Measurements from ENCODE around the gene DSC2. TPM values are rescaled to one million over a fixed set of nuclear protein-coding genes. Genes with fewer than 3 reads are reported as not detected.

Gene DSC2
- total RNA-seq, 1 experiment from 2014 or later: 33.4 TPM

- H3K9me3 ChIP-seq (ENCODE audit: control insufficient read depth in 1 of 2, insufficient read depth in 1 of 2, low read depth in 1 of 2, low read length in 2 of 2): no peaks in the 10 kb centered on the region
- H4K20me1 ChIP-seq (ENCODE audit: insufficient read depth): no peaks in the 10 kb centered on the region
- ChIA-PET RAD21 (ENCODE audit: low non-redundant PET in 1 of 2, low total read pairs in 2 of 2, uncharacterized antibody in 2 of 2, unreplicated experiment in 2 of 2) (no interaction called here), POLR2A (no interaction called here), CTCF (no interaction called here)
- intact Hi-C loops (cut with micrococcal nuclease): no loop called here
- H3K9ac ChIP-seq (ENCODE audit: low read length): no peak overlapping the region
- DNase-seq (ENCODE audit: low read depth, low spot score) (no peak), ATAC-seq (no peak)
- no peaks in the 10 kb centered on the region for H3K36me3 ChIP-seq (ENCODE audit: control insufficient read depth in 1 of 2, insufficient read depth in 2 of 2, low read length in 2 of 2)
- H3K79me2 ChIP-seq (ENCODE audit: insufficient read depth, low read length): no peaks in the 10 kb centered on the region
- no peak overlapping the region for H2AFZ ChIP-seq (ENCODE audit: low read depth, low read length, poor library complexity, severe bottlenecking)
- TF ChIP-seq CBX3 (IDR thresholded peaks at IDR 0.05; ENCODE audit: low read depth) (no peak), TCF7L2 (IDR thresholded peaks at IDR 0.05; ENCODE audit: borderline replicate concordance, extremely low read depth, insufficient read depth, insufficient read length) (no peak), SRF (IDR thresholded peaks at IDR 0.05; ENCODE audit: low read depth) (no peak), EZH2 (IDR thresholded peaks at IDR 0.05) (no peak), ELF1 (IDR thresholded peaks at IDR 0.05; ENCODE audit: borderline replicate concordance, low read depth) (no peak), EGR1 (IDR thresholded peaks at IDR 0.05; ENCODE audit: low read depth) (no peak), EZH2phosphoT487 (IDR thresholded peaks at IDR 0.05; ENCODE audit: borderline replicate concordance) (no peak), SIN3A (IDR thresholded peaks at IDR 0.05; ENCODE audit: low read depth) (no peak), REST (IDR thresholded peaks at IDR 0.05; ENCODE audit: low read depth) (no peak), ZFX (IDR thresholded peaks at IDR 0.05) (no peak), RAD21 (IDR thresholded peaks at IDR 0.05; ENCODE audit: low read depth) (no peak), JUND (IDR thresholded peaks at IDR 0.05) (no peak), CTCF (IDR thresholded peaks at IDR 0.05 in 2 of 3, conservative IDR thresholded peaks at IDR 0.05 in 1 of 3; ENCODE audit: borderline replicate concordance in 1 of 3, insufficient read depth in 1 of 3, low read depth in 2 of 3, low read length in 2 of 3) (no peak), POLR2A (IDR thresholded peaks at IDR 0.05; ENCODE audit: borderline replicate concordance, extremely low read depth, insufficient read depth, insufficient read length) (no peak), MAX (IDR thresholded peaks at IDR 0.05) (no peak), SP1 (IDR thresholded peaks at IDR 0.05; ENCODE audit: low read depth) (no peak)
- H3K9me2 ChIP-seq (ENCODE audit: insufficient read depth): no peaks in the 10 kb centered on the region
- no peaks in the 10 kb centered on the region for H3K27me3 ChIP-seq (ENCODE audit: insufficient read depth, low read length)
- H3K27ac ChIP-seq (ENCODE audit: low read depth, low read length): no peak overlapping the region
- H3K4me1 ChIP-seq (ENCODE audit: control insufficient read depth in 1 of 2, insufficient read depth in 2 of 2, low read length in 2 of 2): no peaks in the 10 kb centered on the region
- BruUV-seq (replicated peaks): no TSS peak
- no peak overlapping the region for H3K4me2 ChIP-seq (ENCODE audit: low read length)
- no peak overlapping the region for H3K4me3 ChIP-seq (replicated peaks in 1 of 2; ENCODE audit: low read depth in 1 of 2, low read length in 2 of 2)
These were observed 44.6 kb upstream of the DSC2 start for GRCh38 chr18:31146809-31147208.
